ENCODE data around the gene APOLD1. TPM values are rescaled to one million over a fixed set of nuclear protein-coding genes. Genes with fewer than 3 reads are reported as not detected.

The APOLD1 gene
- total RNA-seq, 2 donors from 2014 or later = 1.8 to 3.2 TPM

DNA sequence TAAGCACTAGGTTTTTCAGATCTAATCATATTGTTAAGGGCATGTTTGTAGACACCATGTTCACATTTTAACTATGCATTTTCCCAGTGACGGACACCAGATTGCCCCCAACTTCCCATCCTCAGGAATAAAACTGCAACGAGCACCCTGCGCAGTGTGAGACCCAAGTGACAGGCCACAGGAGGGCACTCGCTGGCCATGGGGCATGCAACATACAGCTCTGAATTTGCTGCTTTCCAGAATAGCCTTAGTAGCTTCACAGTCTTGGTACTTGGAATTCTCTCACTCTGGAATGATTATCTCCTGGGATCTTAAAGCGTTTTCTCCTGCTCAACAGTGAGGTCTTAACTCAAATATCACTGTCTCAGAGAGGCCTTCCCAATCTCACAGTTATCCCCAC is 26.7 kb downstream of the APOLD1 start:
- no peak overlapping the region for H3K4me3 Mint-ChIP-seq
- H3K27me3 Mint-ChIP-seq (ENCODE audit: insufficient read depth) = no peaks in the 10 kb centered on the region
- no peak overlapping the region for H3K27ac Mint-ChIP-seq
- Histone ChIP-seq H3K27ac (ENCODE audit: low read depth, low read length) (no peak overlapping the region), H3K4me1 (ENCODE audit: control insufficient read depth, insufficient read depth, low read length) (peaks cover 6% of the 10 kb centered on the region), H3K27me3 (ENCODE audit: control insufficient read depth, insufficient read depth, low read length, poor library complexity, severe bottlenecking) (no peaks in the 10 kb centered on the region), H3K36me3 (ENCODE audit: control insufficient read depth, insufficient read depth, low read length) (peaks cover 29% of the 10 kb centered on the region), H3K4me3 (ENCODE audit: low read length) (no peak overlapping the region), H3K9ac (ENCODE audit: extremely low read depth, low read length, poor library complexity, severe bottlenecking) (no peak overlapping the region), H3K9me3 (ENCODE audit: control insufficient read depth, low read length) (no peaks in the 10 kb centered on the region)
- no peaks in the 10 kb centered on the region for H3K9me3 Mint-ChIP-seq
- TF ChIP-seq, protein P1, sequence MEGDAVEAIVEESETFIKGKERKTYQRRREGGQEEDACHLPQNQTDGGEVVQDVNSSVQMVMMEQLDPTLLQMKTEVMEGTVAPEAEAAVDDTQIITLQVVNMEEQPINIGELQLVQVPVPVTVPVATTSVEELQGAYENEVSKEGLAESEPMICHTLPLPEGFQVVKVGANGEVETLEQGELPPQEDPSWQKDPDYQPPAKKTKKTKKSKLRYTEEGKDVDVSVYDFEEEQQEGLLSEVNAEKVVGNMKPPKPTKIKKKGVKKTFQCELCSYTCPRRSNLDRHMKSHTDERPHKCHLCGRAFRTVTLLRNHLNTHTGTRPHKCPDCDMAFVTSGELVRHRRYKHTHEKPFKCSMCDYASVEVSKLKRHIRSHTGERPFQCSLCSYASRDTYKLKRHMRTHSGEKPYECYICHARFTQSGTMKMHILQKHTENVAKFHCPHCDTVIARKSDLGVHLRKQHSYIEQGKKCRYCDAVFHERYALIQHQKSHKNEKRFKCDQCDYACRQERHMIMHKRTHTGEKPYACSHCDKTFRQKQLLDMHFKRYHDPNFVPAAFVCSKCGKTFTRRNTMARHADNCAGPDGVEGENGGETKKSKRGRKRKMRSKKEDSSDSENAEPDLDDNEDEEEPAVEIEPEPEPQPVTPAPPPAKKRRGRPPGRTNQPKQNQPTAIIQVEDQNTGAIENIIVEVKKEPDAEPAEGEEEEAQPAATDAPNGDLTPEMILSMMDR (conservative IDR thresholded peaks at IDR 0.05) = peak; percentile 56
- no peak for DNase-seq
- WGBS, 2 experiments (ENCODE audit: insufficient coverage in 1 of 2, insufficient read length in 1 of 2) = 93 to 94% methylated on average over 4 to 5 of the region's 5 CpGs
- H3K4me1 Mint-ChIP-seq = peaks cover 54% of the 10 kb centered on the region
- H3K36me3 Mint-ChIP-seq (ENCODE audit: low read depth) = peaks cover 29% of the 10 kb centered on the region

DNA sequence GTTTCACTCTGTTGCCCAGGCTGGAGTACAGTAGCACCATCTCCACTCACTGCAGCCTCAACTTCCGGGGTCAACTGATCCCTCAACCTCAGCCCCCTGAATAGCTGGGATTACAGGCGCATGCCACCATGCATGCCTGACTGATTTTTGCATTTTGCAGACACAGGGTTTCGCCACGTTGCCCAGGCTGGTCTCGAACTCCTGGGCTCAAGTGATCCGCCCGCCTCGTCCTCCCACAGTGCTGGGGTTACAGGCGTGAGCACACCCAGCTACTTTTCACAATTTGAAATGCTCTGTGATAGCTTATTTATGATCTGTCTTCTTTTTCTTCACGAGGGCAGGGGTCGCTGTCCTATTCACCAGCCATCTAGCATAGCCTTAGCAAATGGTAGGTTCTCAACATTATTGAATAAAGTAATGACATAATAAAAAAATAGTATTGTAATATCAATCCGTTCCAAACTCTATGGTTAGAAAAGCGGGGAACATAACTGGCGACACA is 27.2 kb downstream of the APOLD1 start:
- Mint-ChIP-seq H3K27me3 (ENCODE audit: insufficient read depth) (no peaks in the 10 kb centered on the region), H3K36me3 (ENCODE audit: low read depth) (peaks cover 33% of the 10 kb centered on the region), H3K9me3 (no peaks in the 10 kb centered on the region), H3K27ac (no peak overlapping the region), H3K4me3 (peak overlapping the region; percentile 99), H3K4me1 (peaks cover 54% of the 10 kb centered on the region)
- 75 to 98% methylated on average over 8 to 14 of the region's 14 CpGs for WGBS, 2 experiments (ENCODE audit: insufficient coverage in 1 of 2, insufficient read length in 1 of 2)
- H3K27me3 ChIP-seq (ENCODE audit: control insufficient read depth, insufficient read depth, low read length, poor library complexity, severe bottlenecking) = no peaks in the 10 kb centered on the region
- H3K4me1 ChIP-seq (ENCODE audit: control insufficient read depth, insufficient read depth, low read length) = peaks cover 6% of the 10 kb centered on the region
- H3K27ac ChIP-seq (ENCODE audit: low read depth, low read length) = no peak overlapping the region
- H3K9me3 ChIP-seq (ENCODE audit: control insufficient read depth, low read length) = no peaks in the 10 kb centered on the region
- TF ChIP-seq, protein P1 (conservative IDR thresholded peaks at IDR 0.05) = no peak
- no peak overlapping the region for H3K4me3 ChIP-seq (ENCODE audit: low read length)
- no peak overlapping the region for H3K9ac ChIP-seq (ENCODE audit: extremely low read depth, low read length, poor library complexity, severe bottlenecking)
- DNase-seq = no peak
- H3K36me3 ChIP-seq (ENCODE audit: control insufficient read depth, insufficient read depth, low read length) = peaks cover 34% of the 10 kb centered on the region

DNA sequence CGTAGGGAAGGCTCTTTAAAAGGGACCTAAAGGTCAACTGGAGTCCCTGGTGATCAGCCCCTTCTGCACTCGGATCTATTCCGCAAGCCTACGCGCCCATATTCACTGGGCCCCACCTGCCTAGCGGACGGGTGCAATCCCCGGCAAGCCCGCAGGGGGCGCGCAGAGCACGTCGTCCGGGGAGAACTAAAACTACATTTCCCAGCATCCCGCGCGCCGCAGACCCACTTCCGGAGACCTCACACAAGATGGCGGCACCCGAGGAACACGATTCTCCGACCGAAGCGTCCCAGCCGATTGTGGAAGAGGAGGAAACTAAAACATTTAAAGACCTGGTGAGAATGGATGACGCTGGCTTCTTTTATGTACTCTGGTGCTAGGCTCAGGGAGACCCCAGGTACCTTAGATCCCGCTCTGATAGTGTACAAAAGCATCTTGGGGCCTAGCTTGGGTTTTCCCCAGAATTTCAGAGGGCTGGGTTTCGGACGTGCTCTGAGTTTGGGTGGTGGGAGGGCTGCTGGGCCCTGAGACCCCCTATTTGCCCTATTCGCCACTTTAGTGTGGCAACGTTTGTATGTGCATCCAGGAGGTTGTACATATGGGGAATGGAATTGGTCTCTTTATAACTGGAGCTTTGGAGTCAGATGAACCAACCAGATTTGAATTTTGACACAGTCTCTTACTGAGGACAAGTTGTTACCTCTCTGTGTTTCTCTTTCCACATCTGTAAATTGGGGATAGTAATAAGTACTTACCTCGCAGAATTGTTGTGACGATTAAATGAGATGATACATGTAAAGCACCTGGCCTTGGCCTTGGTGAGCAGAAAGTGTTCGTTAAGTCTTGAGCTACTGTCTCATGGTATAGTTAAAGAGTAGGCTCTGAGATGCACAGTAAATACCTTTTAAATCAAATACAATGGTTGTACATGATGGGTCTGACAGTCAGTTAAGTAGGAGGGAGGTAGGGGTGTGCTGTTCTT is 28.0 kb downstream of the APOLD1 start, which contains the start of gene DDX47:
TSS of gene DDX47 (plus strand) at position 227 of the 982 bp plus-strand sequence. CDS start at position 249, 22 bp downstream.
- Mint-ChIP-seq H3K27me3 (ENCODE audit: insufficient read depth) (no peaks in the 10 kb centered on the region), H3K4me3 (peak within 1 kb of the TSS; percentile 99), H3K4me1 (peaks cover 48% of the 10 kb centered on the region), H3K9me3 (no peaks in the 10 kb centered on the region), H3K27ac (peak within 1 kb of the TSS; percentile 98), H3K36me3 (ENCODE audit: low read depth) (peaks cover 39% of the 10 kb centered on the region)
- 5 to 6% methylated on average over 21 to 35 of the region's 35 CpGs for WGBS, 2 experiments (ENCODE audit: insufficient coverage in 1 of 2, insufficient read length in 1 of 2)
- H3K36me3 ChIP-seq (ENCODE audit: control insufficient read depth, insufficient read depth, low read length) = peaks cover 38% of the 10 kb centered on the region
- peak within 1 kb of the TSS; percentile 85 for H3K9ac ChIP-seq (ENCODE audit: extremely low read depth, low read length, poor library complexity, severe bottlenecking)
- peak; percentile 100 for DNase-seq
- TF ChIP-seq, protein P1 (conservative IDR thresholded peaks at IDR 0.05) = peak; percentile 99
- H3K4me3 ChIP-seq (ENCODE audit: low read length) = peak within 1 kb of the TSS; percentile 96
- no peaks in the 10 kb centered on the region for H3K27me3 ChIP-seq (ENCODE audit: control insufficient read depth, insufficient read depth, low read length, poor library complexity, severe bottlenecking)
- H3K4me1 ChIP-seq (ENCODE audit: control insufficient read depth, insufficient read depth, low read length) = peaks cover 6% of the 10 kb centered on the region
- H3K9me3 ChIP-seq (ENCODE audit: control insufficient read depth, low read length) = no peaks in the 10 kb centered on the region
- no peak within 1 kb of the TSS for H3K27ac ChIP-seq (ENCODE audit: low read depth, low read length)
